HEK293 (cell line): ENCODE data around the gene PPP2R5D.
"Not testable (repeated sequence)": the region's sequence is repeated elsewhere in the genome, so short reads cannot be mapped to it uniquely, and the experiment has no call there.

ENCODE experiments used
- CTCF ChIA-PET: fragments of 350-600 bp; formaldehyde crosslinking; extraction: SDS; loops from one replicate; lab custom pipeline; 2021; ENCODE audit warnings: antibody characterized with exemption; lab: Yijun Ruan, JAX
- POLR2A ChIA-PET: fragments of 300-600 bp; formaldehyde crosslinking; extraction: SDS; loops from one replicate; lab custom pipeline; 2020; ENCODE audit warnings: antibody characterized with exemption, inconsistent platforms; lab: Yijun Ruan, JAX
- H3K27ac ChIP-seq: fragments of 200-500 bp; sonication (Bioruptor generic); 2 replicates; pipeline ENCODE4 v1.5.1; 2014; ENCODE audit warnings: low read depth, low read length, control low read depth, inconsistent platforms; ENCODE audit errors: extremely low read depth
- H3K36me3 ChIP-seq, 2 experiments: fragments of 200-500 bp in 1 of 2; sonication (Bioruptor generic) in 1 of 2; 1 replicate in 1 of 2; 2 replicates in 1 of 2; pipeline ENCODE4 v1.5.1; 2014 to 2017; ENCODE audit warnings: inconsistent platforms in 2 of 2, low read length in 2 of 2; ENCODE audit not compliant: control insufficient read depth in 2 of 2, insufficient read depth in 1 of 2
- H3K4me1 ChIP-seq: fragments of 200-500 bp; sonication (Bioruptor generic); 2 replicates; pipeline ENCODE4 v1.5.1; 2014; ENCODE audit warnings: mild to moderate bottlenecking, low read length, inconsistent platforms; ENCODE audit not compliant: control insufficient read depth, insufficient read depth
- H3K4me3 ChIP-seq: 2 replicates; pipeline ENCODE4 v1.5.1; 2011; ENCODE audit warnings: low read depth, mild to moderate bottlenecking, control low read depth, low read length, moderate library complexity
- H3K9me3 ChIP-seq: fragments of 200-500 bp; sonication (Bioruptor generic); 2 replicates; pipeline ENCODE4 v1.5.1; 2014; ENCODE audit warnings: low read depth, low read length, inconsistent platforms; ENCODE audit not compliant: control insufficient read depth, insufficient read depth
- GLI4 ChIP-seq: fragments of 450-650 bp; formaldehyde crosslinking; IDR thresholded peaks from 2 replicates; pipeline ENCODE4 v1.5.1; 2016; ENCODE audit warnings: missing biosample characterization, missing genetic modification characterization
- HOXA7 ChIP-seq: sonication (generic); formaldehyde crosslinking; IDR thresholded peaks from 2 replicates; pipeline ENCODE4 v1.8.1; 2022; ENCODE audit warnings: missing genetic modification reagents, borderline replicate concordance
- OVOL3 ChIP-seq: fragments of 450-650 bp; formaldehyde crosslinking; IDR thresholded peaks from 2 replicates; pipeline ENCODE4 v1.5.1; 2016; ENCODE audit warnings: missing biosample characterization, missing genetic modification characterization
- PRDM10 ChIP-seq: fragments of 450-650 bp; formaldehyde crosslinking; IDR thresholded peaks from 2 replicates; pipeline ENCODE4 v1.5.1; 2016; ENCODE audit warnings: missing biosample characterization, missing genetic modification characterization
- PRDM6 ChIP-seq: fragments of 450-650 bp; formaldehyde crosslinking; IDR thresholded peaks from 2 replicates; pipeline ENCODE4 v1.5.1; 2017; ENCODE audit warnings: missing biosample characterization, missing genetic modification characterization
- ZBTB10 ChIP-seq: fragments of 450-650 bp; formaldehyde crosslinking; IDR thresholded peaks from 2 replicates; pipeline ENCODE4 v1.5.1; 2016; ENCODE audit warnings: missing biosample characterization, missing genetic modification characterization
- ZFP41 ChIP-seq: fragments of 450-650 bp; formaldehyde crosslinking; IDR thresholded peaks from 2 replicates; pipeline ENCODE4 v1.5.1; 2016; ENCODE audit warnings: missing biosample characterization, missing genetic modification characterization, borderline replicate concordance
- ZNF114 ChIP-seq: fragments of 450-650 bp; formaldehyde crosslinking; IDR thresholded peaks from 2 replicates; pipeline ENCODE4 v1.5.0; 2017; ENCODE audit warnings: missing biosample characterization, missing genetic modification characterization
- ZNF174 ChIP-seq: fragments of 450-650 bp; formaldehyde crosslinking; IDR thresholded peaks from 2 replicates; pipeline ENCODE4 v1.5.0; 2017; ENCODE audit warnings: missing biosample characterization, mild to moderate bottlenecking, missing genetic modification characterization
- ZNF362 ChIP-seq: fragments of 450-650 bp; formaldehyde crosslinking; IDR thresholded peaks from 2 replicates; pipeline ENCODE4 v1.5.1; 2016; ENCODE audit warnings: missing biosample characterization, missing genetic modification characterization
- ZNF549 ChIP-seq: fragments of 450-650 bp; IDR thresholded peaks from 2 replicates; pipeline ENCODE4 v1.5.1; 2018; ENCODE audit warnings: missing biosample characterization, missing genetic modification characterization, mild to moderate bottlenecking, inconsistent platforms, moderate library complexity
- ZNF571 ChIP-seq: fragments of 450-650 bp; formaldehyde crosslinking; IDR thresholded peaks from 2 replicates; pipeline ENCODE4 v1.5.0; 2017; ENCODE audit warnings: missing biosample characterization, missing genetic modification characterization
- ZNF585B ChIP-seq: fragments of 450-650 bp; formaldehyde crosslinking; IDR thresholded peaks from 2 replicates; pipeline ENCODE4 v1.5.1; 2016; ENCODE audit warnings: missing biosample characterization, missing genetic modification characterization
- ZNF600 ChIP-seq: fragments of 450-650 bp; formaldehyde crosslinking; IDR thresholded peaks from 2 replicates; pipeline ENCODE4 v1.5.1; 2016; ENCODE audit warnings: missing biosample characterization, missing genetic modification characterization
- ZNF621 ChIP-seq: fragments of 450-650 bp; formaldehyde crosslinking; IDR thresholded peaks from 2 replicates; pipeline ENCODE4 v1.5.1; 2017; ENCODE audit warnings: missing biosample characterization, missing genetic modification characterization
- ZNF677 ChIP-seq: fragments of 450-650 bp; IDR thresholded peaks from 2 replicates; pipeline ENCODE4 v1.5.0; 2018; ENCODE audit warnings: missing biosample characterization, mild to moderate bottlenecking, missing genetic modification characterization, moderate library complexity
- ZNF692 ChIP-seq: fragments of 450-650 bp; formaldehyde crosslinking; IDR thresholded peaks from 2 replicates; pipeline ENCODE4 v1.5.1; 2016; ENCODE audit warnings: missing biosample characterization, missing genetic modification characterization

The PPP2R5D gene

GRCh38 chr6:42947950-42948349 is 36.4 kb upstream of the PPP2R5D start:
- H3K36me3 ChIP-seq, result peaks cover 4 to 10% of the 10 kb centered on the region in 2 experiments
- POLR2A ChIA-PET, result interaction anchor here (2.9 kb wide), 1 partner anchor 36 kb away, joined by 11 read pairs; the partner anchor contains the start of gene PPP2R5D

GRCh38 chr6:42952389-42952788 is 32.0 kb upstream of the PPP2R5D start:
- no peaks in the 10 kb centered on the region for H3K4me1 ChIP-seq
- no peaks in the 10 kb centered on the region; a peak in 1 of 3 replicates for H3K36me3 ChIP-seq
- no peak overlapping the region for H3K4me3 ChIP-seq
- ChIA-PET POLR2A (no interaction called here), CTCF (interaction anchor here (0.6 to 0.9 kb wide), 5 partner anchors 38 to 133 kb away, joined by 3 read pairs; no protein-coding TSS in a partner anchor)
- TF ChIP-seq ZNF585B, result no peak
- no peak for TF ChIP-seq PRDM10 (tag by site-specific recombination)
- TF ChIP-seq ZNF549, result no peak
- no peak for TF ChIP-seq GLI4 (tag by site-specific recombination)
- TF ChIP-seq ZNF362, result no peak
- TF ChIP-seq ZNF174 (tag by site-specific recombination), result no peak
- TF ChIP-seq ZNF692 (tag by site-specific recombination), result no peak
- no peak for TF ChIP-seq ZNF600 (tag by site-specific recombination)
- TF ChIP-seq ZNF621 (tag by site-specific recombination), result no peak
- TF ChIP-seq ZBTB10, result no peak
- no peak for TF ChIP-seq ZNF677 (tag by site-specific recombination)
- no peak for TF ChIP-seq ZNF114
- no peaks in the 10 kb centered on the region for H3K9me3 ChIP-seq
- no peak overlapping the region for H3K27ac ChIP-seq

More at GRCh38 chr6:42947950-42948349, 36.4 kb upstream of the PPP2R5D start:
- CTCF ChIA-PET, result interaction anchor here (0.6 to 0.7 kb wide), 2 partner anchors 44 to 196 kb away, joined by 3 to 6 read pairs; no protein-coding TSS in a partner anchor
- no peaks in the 10 kb centered on the region for H3K4me1 ChIP-seq
- no peak overlapping the region for H3K4me3 ChIP-seq
- no peak for TF ChIP-seq ZFP41 (tag by site-specific recombination)
- no peak for TF ChIP-seq PRDM6 (tag by site-specific recombination)
- no peak for TF ChIP-seq HOXA7 (CRISPR knock-in tag)
- TF ChIP-seq ZNF571, result no peak
- TF ChIP-seq OVOL3 (tag by site-specific recombination), result no peak
- no peak overlapping the region for H3K27ac ChIP-seq
- H3K9me3 ChIP-seq, result no peaks in the 10 kb centered on the region

- POLR2A ChIA-PET, H3K27ac ChIP-seq, H3K4me1 ChIP-seq, H3K4me3 ChIP-seq, H3K36me3 ChIP-seq, CTCF ChIA-PET, H3K9me3 ChIP-seq: not testable (repeated sequence)
Observed at GRCh38 chr6:42954405-42954804, 30.0 kb upstream of the PPP2R5D start.
